Measurements from ENCODE around the gene SPEM2.

The SPEM2 gene

GRCh38 chr17:7421186-7421585, 4.2 kb upstream of the SPEM2 start:
- no peak for DNase-seq (ENCODE audit: low read depth)

- DNase-seq (ENCODE audit: low read depth): no peak
Observed at GRCh38 chr17:7423679-7424078, 1.7 kb upstream of the SPEM2 start.

- DNase-seq (ENCODE audit: low read depth): no peak
Observed at GRCh38 chr17:7425756-7426155, 340 bp downstream of the SPEM2 start.

DNA sequence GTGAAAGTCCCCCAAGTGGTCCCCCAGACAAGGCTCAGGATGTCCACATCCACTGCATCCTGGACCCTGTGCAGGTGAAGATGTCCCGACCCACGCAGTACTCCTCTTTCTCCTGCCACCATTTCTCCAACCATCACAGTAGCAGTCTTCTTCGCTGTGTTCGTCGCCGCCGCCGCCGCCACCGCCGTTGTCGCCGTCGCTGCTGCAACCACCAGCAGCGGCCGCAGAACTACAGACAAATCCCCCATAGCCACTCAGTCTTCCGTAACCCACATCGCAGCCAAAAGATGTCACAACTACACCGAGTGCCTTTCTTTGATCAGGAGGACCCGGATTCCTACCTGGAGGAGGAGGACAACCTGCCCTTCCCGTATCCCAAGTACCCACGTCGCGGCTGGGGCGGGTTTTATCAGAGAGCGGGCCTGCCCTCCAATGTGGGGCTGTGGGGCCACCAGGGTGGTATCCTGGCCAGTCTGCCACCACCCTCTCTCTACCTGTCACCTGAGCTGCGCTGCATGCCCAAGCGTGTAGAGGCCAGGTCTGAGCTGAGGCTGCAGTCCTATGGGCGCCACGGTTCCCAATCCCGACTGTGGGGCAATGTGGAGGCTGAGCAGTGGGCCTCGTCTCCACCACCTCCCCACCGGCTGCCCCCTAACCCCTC, 917 bp downstream of the SPEM2 start:
- no peak for DNase-seq (ENCODE audit: low read depth)

- no peak for DNase-seq (ENCODE audit: low read depth)
Observed at GRCh38 chr17:7426896-7427489, 1.6 kb downstream of the SPEM2 start.

GRCh38 chr17:7427549-7427948, 2.1 kb downstream of the SPEM2 start:
- no peak for DNase-seq (ENCODE audit: low read depth)

DNA sequence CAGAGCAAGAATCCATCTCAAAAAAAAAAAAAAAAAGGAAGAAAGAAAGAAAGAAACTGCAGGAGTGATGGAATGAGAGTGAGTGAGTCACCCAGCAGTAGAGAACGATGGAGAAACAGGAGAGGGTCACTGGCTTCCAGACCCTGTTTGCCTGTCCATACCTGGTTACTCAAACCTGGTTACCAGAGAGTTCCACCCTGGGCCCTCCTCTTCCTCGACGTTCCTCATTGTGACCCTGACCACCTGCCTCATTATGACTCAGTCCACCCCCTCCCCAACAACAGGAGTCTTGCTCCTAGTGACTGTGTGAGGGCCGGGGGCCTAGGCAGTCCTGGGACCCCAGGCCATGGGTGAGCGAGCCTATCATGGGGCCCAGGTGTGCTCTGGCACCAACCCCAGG, 3.1 kb downstream of the SPEM2 start, which contains the start of gene SPEM3:
Gene SPEM3 (plus strand): TSS at position 301 of the 400 bp plus-strand sequence. CDS start 46 bp downstream, at position 347.
- DNase-seq (ENCODE audit: low read depth): no peak

GRCh38 chr17:7429722-7430121, 4.3 kb downstream of the SPEM2 start:
- DNase-seq (ENCODE audit: low read depth): no peak

GRCh38 chr17:7431231-7431630, 5.8 kb downstream of the SPEM2 start:
- no peak for DNase-seq (ENCODE audit: low read depth)

- no peak for DNase-seq (ENCODE audit: low read depth)
Observed at GRCh38 chr17:7432296-7432695, 6.9 kb downstream of the SPEM2 start.

GRCh38 chr17:7435676-7436555, 10.5 kb downstream of the SPEM2 start:
- peak; percentile 44 for DNase-seq (ENCODE audit: low read depth)

DNA sequence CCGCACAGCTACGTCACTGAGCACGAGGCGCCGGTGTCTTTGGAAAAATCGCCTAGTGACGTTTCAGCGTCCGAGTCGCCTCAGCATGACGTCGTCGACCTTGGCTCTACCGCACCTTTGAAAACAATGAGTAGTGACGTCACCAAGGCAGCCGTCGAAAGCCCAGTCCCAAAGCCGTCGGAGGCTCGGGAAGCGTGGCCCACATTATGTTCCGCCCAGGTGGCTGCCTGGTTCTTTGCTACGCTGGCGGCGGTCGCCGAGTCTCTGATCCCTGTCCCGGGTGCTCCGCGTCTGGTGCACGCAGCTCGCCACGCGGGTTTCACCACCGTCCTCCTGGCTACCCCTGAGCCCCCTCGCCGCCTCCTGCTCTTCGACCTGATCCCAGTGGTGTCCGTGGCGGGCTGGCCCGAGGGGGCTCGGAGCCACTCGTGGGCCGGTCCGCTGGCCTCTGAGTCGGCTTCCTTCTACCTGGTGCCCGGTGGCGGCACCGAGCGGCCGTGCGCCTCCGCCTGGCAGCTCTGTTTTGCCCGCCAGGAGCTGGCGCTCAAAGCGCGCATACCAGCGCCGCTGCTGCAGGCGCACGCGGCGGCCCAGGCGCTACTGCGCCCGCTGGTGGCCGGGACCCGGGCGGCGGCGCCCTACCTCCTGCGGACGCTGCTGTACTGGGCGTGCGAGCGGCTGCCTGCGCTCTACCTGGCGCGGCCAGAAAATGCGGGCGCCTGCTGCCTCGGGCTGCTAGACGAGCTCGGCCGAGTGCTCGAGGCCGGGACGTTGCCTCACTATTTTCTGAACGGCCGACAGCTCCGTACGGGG, 11.3 kb downstream of the SPEM2 start:
- peak; percentile 74 for DNase-seq (ENCODE audit: low read depth)

- DNase-seq (ENCODE audit: low read depth): no peak
Observed at GRCh38 chr17:7437369-7437863, 12.0 kb downstream of the SPEM2 start.

DNA sequence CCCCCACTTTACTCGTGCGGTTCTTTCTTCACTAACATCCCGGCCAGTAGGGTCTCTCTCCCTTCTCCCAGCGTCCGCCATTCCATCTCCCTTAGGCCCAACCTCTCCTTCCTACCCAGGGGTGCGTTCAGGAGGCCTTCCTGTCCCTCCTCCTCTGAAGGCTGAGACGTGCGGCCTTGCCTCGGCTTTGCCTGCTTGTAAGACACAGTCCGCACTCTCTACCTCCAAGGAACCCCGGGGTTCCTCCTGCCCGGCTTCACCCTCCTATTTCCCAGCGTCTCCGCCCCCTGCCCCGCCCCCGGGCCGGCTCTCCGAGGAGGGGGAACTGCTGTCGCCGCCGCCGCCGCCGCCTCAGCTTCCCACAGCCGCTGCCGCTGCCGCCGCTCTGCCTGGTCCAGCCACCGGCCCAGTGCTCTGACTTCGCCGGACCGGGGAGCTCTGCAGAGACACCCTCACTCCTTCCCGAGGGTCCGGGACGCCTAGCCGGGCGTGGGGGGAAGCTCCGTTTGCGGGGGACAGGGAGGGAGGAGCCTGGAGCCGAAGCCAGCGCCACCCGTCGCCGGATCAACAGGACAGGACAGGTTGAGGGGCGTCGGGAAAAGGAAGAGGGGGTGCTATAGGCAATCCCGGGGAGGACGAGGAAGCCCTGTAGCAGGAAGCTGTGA, 12.7 kb downstream of the SPEM2 start:
- DNase-seq (ENCODE audit: low read depth): no peak

DNA sequence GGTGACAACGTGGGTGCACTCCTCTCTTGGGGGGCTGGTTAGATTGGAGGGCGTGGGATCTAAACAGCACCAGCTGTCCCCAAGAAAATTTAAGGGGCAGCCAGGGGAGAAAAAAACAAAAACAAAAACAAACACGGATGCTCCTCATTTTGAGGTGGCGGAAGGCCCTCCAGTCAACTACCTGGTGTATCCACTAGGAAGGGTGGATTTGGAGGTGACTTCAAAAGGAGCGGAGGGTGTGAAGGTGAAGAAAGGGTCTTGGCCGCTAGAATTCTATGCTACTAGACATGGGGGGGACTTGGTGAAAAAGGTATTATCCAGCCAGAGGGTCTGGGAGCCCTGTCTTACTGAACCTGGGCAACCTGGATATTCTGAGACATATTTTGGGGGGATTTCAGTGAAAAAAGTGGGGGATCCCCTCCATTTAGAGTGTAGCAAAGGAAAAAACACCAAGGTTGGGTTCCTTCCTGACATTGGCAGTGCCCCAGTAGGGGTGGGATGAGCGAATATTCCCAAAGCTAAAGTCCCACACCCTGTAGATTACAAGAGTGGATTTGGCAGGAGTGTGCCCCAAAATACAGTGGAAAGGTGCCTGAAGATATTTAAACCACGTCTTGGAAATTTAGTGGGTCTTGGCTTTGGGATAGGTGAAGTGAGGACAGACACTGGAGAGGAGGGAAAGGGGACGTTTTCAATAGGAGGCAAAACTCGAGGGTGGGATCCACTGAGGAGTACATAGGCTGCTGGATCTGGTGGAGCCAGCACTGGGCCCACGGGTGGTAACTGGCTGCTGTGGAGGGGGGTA, 13.4 kb downstream of the SPEM2 start:
- DNase-seq (ENCODE audit: low read depth): no peak

GRCh38 chr17:7439462-7440112, 14.2 kb downstream of the SPEM2 start, which contains the start of gene FGF11:
Gene FGF11, plus strand, starts transcription at chr17:7439512. Its CDS starts 109 bp downstream, at chr17:7439621.
- DNase-seq (ENCODE audit: low read depth): no peak

- DNase-seq (ENCODE audit: low read depth): no peak
Observed at GRCh38 chr17:7440113-7440833, 14.9 kb downstream of the SPEM2 start.

DNA sequence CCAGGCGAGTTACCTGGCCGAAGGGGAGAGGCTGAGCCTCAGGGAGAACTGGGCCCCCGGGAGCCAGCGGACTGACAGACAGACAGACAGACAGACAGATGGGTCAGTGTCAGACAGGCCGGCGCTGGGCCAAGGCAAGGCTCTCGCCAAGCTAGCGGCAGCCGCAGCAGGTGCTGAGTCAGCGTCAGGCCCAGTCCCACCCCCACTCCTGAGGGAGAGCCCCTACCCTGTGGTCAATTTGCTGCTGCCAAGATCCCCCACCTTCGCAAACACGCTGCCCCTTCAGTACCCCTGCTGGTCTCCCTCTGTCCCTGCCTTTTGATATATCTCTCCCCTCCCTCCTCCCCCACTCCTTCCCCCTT, 15.4 kb downstream of the SPEM2 start:
- DNase-seq (ENCODE audit: low read depth): no peak

- no peak for DNase-seq (ENCODE audit: low read depth)
Observed at GRCh38 chr17:7441266-7441665, 15.8 kb downstream of the SPEM2 start.
